Limb (tissue), 2 donors: ENCODE measurements around the gene ITGA3.
"Not testable (repeated sequence)": the region's sequence is repeated elsewhere in the genome, so short reads cannot be mapped to it uniquely, and the experiment has no call there.

Experiments used
- DNase-seq, 2 donors: peaks; one replicate each; pipeline ENCODE4 v3.0.0-alpha.2; 2016; ENCODE audit errors: extremely low spot score in 2 of 2

The ITGA3 gene

DNA sequence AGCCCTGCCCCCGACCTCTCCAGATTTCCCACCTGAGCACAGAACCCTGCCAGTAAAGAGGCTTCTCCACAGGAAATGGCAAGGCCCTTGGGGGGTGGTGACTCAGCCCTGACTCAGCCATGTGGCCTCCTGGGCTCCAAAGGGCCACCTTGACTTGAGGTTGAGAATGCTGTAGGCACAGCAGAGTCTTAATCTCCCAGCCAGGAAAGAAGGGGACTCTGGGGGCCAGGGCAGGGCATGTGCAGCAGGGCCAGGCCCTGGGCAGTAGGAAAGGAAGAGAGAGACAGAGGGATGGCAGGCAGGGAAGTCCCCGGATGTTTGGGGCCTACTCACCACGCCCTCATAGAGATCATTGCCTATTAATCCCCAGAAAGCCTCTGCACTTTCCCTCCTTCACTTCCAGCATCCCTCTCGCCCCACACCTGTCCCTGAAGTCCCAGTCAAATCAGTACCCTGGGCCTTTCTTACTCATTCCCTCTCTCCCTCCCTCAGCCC lies 4.8 kb upstream of the ITGA3 start:
- no peak for DNase-seq

DNA sequence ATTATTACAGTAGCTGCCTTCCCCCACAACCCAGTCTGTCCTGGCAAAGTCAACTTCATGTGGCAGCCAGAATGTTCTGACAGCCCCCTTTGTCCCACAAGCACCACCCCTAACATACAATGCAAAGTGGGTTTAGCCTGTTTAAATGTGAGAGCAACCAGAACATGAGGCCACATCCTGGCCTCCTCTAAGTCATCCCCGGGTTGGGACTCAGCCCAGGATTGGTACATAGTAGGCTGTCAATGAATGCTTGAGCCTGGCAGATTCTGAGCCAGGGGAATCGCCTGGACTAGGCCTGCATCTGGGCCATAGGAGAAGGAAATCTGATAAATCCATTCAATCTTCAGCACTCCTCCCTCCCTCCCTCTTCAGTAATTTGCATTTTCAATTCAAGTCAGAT lies 4.3 kb upstream of the ITGA3 start:
- no peak for DNase-seq

GRCh38 chr17:50052241-50052796 lies 3.6 kb upstream of the ITGA3 start:
- DNase-seq: no peak

DNA sequence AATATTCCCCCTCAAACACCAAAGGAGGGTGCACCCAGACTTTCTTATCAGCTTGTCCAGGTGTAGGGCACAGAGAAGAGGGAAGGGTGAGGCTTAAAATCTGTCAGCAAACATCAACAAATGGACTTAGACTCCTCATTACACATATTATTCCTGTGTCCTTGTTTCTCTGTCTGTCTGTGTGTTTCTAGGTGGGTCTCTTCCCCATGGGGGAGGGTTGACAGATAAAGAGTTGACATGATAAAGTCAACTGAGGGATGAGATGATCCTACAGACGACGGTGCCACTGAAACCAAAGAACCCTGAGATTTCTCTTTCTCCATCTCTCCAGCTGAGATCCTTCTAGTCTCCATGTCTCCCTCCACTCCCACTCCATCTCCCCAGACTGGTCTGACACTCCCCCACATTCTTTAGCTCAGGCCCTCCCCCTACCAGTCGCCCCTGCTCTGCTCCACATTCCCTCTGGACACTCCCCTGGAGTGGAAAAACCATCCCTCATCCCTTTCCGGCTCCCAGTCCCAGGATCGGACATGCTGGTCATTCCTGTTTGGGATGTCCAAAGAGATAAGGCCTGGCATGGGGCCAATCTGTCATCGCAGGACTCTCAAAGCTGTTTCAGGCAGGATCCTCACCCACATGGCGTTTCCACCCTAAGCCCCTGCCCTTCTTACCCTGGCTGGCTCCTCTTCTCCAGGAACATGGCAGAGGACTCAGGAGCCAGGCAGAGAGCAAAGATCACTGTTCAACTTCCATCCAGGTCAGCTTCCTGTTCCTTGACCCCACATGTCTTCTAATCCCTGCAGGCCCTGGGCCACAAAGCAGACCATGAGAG lies 2.9 kb upstream of the ITGA3 start:
- DNase-seq: no peak

DNA sequence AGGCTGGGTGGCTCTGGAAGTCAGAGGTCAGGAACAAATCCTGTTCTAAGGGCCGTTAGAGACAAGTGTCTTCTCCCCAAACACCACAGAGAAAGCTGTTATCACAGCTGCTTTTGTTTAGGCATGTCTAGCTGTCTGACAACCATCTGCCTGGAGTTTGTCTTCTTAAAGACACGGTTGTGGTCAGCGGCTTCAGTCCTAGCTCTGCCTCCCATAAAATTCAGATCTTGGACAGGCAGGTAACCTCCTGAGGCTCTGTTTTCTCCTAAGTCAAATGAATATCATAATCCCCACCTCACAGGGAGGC lies 2.3 kb upstream of the ITGA3 start:
- DNase-seq: no peak

DNA sequence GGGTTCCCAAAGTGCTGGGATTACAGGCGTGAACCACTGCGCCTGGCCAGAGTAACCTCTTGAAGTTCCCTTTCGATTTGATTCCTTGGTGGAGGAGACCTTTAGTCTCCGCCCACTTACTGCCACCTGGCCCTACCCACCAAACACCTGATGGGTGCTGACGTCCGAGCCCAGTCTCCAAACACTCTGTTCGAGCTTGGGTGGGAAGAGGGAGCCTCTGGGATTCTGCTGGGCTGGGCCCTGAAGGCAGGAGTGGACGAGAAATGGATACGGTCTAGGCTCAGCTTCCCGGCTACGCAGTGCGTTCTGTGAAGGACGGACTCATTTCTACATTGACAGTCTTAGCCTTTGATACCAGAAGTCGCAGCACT lies 870 bp upstream of the ITGA3 start:
- no peak for DNase-seq

DNA sequence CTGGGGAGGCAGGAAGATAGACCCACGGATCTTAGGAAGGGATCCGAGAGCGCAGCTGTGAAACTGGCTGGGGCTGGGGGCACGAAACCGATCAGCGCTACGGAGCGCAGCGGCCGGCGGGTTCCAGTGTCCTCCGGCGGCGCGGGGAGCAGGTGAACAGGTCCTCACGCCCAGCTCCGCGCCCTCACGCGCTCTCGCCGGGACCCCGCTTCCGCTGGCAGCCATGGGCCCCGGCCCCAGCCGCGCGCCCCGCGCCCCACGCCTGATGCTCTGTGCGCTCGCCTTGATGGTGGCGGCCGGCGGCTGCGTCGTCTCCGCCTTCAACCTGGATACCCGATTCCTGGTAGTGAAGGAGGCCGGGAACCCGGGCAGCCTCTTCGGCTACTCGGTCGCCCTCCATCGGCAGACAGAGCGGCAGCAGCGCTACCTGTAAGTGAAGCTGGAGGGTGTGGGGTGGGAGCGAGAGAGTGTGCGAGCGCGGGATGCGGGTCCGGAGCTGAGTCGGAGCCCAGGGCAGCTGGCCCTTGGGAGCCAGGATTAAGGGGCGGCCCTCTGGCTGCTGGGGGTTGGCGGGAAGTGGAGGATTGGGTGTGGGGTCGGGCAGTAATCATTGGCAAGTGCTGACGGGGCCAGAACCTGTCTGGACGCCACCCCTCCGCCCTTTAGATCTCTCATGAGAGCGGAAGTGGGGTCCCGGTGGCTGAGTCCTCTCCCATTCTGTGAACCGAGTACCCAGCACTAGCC lies 479 bp downstream of the ITGA3 start:
- peak in 1 of 2 donors; percentile 81 for DNase-seq

GRCh38 chr17:50056961-50057330 lies 1.0 kb downstream of the ITGA3 start:
- peak in 1 of 2 donors; percentile 43 for DNase-seq

DNA sequence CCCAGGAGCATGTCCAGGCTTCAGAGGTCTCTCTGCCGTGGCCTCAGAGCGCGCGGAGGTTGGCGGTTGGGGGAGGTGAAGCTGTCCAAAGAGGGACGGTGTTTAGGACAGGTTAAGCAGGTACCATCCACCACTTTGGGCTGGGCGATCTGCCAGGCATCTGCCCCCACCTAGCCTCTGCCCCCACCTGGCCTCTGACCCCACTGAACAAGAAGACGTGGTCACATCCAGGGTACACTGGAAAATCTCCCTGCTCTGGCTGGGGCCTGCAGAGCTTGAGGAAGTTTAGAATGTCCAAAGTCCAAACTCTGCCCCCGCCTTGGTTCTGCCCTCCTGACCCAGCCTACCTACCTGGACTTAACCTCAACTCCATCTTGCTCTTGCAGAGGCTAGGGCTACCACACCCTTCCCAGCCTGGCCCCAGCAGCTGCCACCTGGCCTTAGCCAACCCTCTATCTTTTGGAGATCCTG lies 1.6 kb downstream of the ITGA3 start:
- no peak for DNase-seq

DNA sequence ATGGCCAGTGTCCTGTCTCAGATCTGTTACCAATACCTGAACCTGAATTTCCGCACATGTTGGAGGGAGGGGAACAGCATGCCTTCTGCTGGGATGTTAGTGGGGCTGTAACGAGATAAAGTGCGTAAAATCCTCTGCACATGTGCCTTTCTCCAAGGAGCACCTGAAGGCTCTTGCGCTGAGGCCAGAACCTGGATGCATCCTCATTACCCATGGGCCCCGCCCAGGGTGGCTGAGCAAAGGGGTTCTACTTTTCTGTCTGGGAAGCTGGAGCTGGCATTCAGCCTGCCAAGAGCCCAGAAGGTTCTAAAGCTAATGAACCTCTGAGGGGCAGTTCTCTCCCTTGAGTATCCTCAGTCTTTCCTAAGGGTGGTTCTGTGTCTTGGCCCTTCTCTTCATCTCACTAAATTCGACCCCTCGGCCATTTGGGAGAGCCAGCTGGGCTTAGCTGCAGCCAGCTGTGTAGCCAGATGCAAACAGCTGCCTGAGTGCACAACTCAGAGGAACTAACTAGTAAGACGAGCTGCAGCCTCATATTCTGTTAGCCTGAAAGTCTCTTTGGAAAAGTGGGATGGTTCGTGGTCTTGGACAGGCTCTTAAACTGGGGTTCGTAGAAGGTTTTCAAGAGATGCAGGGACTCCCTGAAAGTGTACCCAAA lies 2.5 kb downstream of the ITGA3 start:
- DNase-seq: no peak

GRCh38 chr17:50059256-50059655 lies 3.3 kb downstream of the ITGA3 start:
- no peak for DNase-seq

GRCh38 chr17:50059759-50060273 lies 3.9 kb downstream of the ITGA3 start:
- DNase-seq: no peak

DNA sequence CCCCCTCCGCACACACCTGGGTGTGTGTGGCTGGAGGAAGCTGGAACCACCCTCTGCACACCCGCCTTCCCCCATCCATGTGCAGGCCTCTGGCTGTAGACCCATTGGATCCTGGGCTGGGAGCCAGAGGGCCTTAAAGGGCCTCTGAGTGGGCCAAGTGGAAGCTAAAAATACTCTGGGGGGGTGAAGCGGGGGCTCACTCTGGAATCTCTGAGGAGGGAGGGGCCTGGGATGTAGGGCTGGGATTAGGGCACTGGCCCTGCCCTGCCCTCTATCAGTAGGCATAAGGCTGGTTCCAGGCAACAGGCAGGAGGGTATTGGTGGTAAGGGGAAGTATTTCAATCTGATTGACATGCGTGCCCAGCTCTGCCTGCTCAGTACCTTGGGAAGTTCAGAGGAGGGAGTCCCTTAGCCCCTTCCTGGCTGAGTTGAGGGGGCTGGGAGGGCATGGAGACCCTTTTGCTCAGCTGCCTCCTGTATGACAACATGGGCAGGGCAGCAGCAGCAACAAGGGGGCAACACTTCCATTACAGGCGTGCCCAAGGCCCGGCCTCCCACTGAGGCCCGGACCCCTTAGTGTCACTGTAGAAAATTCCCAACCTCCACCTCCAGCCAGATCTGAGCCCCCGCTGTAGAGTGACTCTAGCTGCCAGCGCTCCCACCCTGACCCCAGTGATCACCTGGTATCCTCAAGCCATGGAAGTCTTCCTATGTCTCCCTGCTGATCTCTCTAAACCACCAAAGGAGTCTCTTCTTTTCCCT lies 5.2 kb downstream of the ITGA3 start:
- DNase-seq: peak; percentile 60 to 67

GRCh38 chr17:50061713-50062045 lies 5.8 kb downstream of the ITGA3 start:
- DNase-seq: not testable (repeated sequence)

- no peak for DNase-seq
These were observed 6.7 kb downstream of the ITGA3 start for GRCh38 chr17:50062293-50063243.

- DNase-seq: no peak
These were observed 7.8 kb downstream of the ITGA3 start for GRCh38 chr17:50063561-50064252.

DNA sequence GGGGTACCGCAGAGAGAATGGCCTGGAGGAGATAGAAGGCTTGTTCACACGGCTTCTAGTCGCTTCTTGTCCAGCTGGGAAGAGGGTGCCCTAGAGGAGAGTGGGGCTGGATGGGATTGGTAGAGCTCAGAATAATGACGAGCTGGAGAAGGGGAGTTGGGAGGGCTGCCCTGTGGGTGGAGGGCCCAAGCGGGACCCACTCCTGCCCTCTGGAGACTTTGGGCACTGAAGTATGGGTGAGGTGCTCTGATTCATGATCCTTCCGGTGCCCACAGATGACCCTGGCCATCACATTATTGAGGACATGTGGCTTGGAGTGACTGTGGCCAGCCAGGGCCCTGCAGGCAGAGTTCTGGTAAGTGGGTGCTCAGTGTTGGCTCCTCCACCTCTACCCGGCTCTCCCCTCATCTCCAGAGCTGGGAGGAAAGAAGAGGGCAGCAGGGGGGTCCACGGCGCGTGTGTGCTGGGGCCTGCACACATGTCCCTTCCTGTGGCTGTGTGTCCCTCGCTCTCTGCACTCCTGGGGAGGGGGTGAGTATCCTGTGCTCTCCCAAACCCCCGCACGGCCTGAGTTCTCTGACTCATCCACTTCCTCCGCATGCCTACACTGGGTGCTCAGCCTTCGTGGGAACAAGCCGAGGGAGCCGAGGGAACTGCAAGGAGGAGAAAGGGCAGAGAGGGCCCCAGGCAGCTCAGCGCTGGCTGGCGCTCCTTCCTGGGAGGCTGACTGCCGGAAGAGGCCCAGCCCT lies 8.5 kb downstream of the ITGA3 start:
- no peak for DNase-seq

DNA sequence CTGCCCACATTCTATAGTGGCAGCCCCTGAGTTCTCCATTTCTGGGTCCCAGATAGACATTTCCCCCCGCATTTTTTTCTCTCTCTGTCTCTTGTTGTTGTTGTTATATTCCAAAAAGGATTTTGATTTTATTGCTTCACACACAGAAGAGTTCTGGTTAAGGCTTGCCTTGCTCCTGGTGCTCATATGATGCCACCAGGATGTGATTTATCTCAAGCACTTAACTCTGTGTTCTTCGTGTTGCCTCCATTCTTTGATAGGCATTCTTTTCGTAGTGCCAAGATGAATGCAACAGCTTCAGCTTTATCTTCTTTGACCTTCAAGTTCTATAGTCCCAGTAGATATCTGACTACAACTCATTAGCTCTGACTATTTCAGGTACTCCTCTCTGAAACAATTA lies 9.1 kb downstream of the ITGA3 start:
- no peak for DNase-seq

GRCh38 chr17:50066995-50067394 lies 11.1 kb downstream of the ITGA3 start:
- DNase-seq: no peak
